ENCODE data around the gene BCLAF3. TPM values are rescaled to one million over a fixed set of nuclear protein-coding genes. Genes with fewer than 3 reads are reported as not detected.

The BCLAF3 gene
- total RNA-seq, 2 experiments from 2014 or later, result 8.0 to 8.9 TPM

- DNase-seq (no peak), ATAC-seq (ENCODE audit: low read depth) (no peak)
- Mint-ChIP-seq H3K27me3 (no peaks in the 10 kb centered on the region), H3K27ac (no peak overlapping the region), H3K4me1 (no peaks in the 10 kb centered on the region), H3K36me3 (peaks cover 6% of the 10 kb centered on the region), H3K4me3 (no peak overlapping the region), H3K9me3 (no peaks in the 10 kb centered on the region)
- POLR2A ChIA-PET, result no interaction called here
Observed at GRCh38 chrX:19956923-19957322, 33.9 kb downstream of the BCLAF3 start.

- POLR2A ChIA-PET, result no interaction called here
- Mint-ChIP-seq H3K4me1 (no peaks in the 10 kb centered on the region), H3K9me3 (no peaks in the 10 kb centered on the region), H3K36me3 (peaks cover 6% of the 10 kb centered on the region), H3K27ac (no peak overlapping the region), H3K4me3 (no peak overlapping the region), H3K27me3 (no peaks in the 10 kb centered on the region)
- ATAC-seq (ENCODE audit: low read depth), result no peak
- no peak for DNase-seq
Observed at GRCh38 chrX:19956306-19956705, 34.6 kb downstream of the BCLAF3 start.

DNA sequence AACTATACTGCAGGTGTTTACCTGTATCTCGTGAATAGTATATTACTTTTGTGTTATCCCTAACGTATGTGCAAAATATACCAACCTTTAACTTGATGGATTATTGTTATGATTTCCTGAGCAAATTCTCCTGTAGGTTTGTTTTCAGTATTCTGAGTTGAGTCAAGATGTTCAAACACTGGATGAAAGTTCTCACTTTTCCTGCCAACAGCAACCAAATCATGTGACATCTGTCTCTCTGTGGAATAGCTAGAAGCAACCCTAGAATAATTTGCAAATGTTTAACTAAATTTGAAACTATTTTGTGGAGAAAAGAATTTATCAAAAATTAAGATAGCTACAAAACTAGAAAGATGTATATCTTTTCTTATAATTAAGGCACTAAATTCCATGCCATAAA lies 35.6 kb downstream of the BCLAF3 start:
- Mint-ChIP-seq H3K4me1 (no peaks in the 10 kb centered on the region), H3K27me3 (no peaks in the 10 kb centered on the region), H3K9me3 (no peaks in the 10 kb centered on the region), H3K27ac (no peak overlapping the region), H3K36me3 (peaks cover 8% of the 10 kb centered on the region), H3K4me3 (no peak overlapping the region)
- POLR2A ChIA-PET, result no interaction called here
- DNase-seq (no peak), ATAC-seq (ENCODE audit: low read depth) (no peak)

- no peaks in the 10 kb centered on the region for H3K4me1 Mint-ChIP-seq
- no peak overlapping the region for H3K4me3 Mint-ChIP-seq
- ATAC-seq (ENCODE audit: low read depth) (no peak), DNase-seq (no peak)
- no peaks in the 10 kb centered on the region for H3K9me3 Mint-ChIP-seq
- peaks cover 8% of the 10 kb centered on the region for H3K36me3 Mint-ChIP-seq
- POLR2A ChIA-PET, result no interaction called here
- H3K27ac Mint-ChIP-seq, result no peak overlapping the region
- no peaks in the 10 kb centered on the region for H3K27me3 Mint-ChIP-seq
Observed at GRCh38 chrX:19954335-19955096, 36.3 kb downstream of the BCLAF3 start.

DNA sequence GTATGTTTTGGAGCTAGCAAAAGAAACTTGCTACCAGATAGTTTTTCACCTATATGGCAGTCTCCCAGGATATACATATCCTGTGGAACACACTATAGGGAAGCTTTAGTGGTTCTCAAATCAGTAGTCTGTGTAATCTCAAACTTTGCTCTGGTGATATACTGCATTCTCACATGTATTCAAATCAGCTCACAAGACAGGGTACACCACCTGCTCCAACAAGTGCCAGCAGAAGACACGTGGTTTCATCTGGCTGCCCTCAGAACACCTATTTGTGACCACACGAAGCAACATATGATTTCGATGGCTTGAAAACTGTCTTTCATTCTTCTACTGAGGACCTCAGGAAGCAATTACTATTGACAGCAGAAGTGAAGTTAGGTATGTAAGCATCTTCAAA lies 37.7 kb downstream of the BCLAF3 start:
- no peak for ATAC-seq (ENCODE audit: low read depth)
- no peaks in the 10 kb centered on the region for H3K4me1 Mint-ChIP-seq
- H3K4me3 Mint-ChIP-seq, result no peak overlapping the region
- DNase-seq, result no peak
- peaks cover 8% of the 10 kb centered on the region for H3K36me3 Mint-ChIP-seq
- H3K9me3 Mint-ChIP-seq, result no peaks in the 10 kb centered on the region
- no peaks in the 10 kb centered on the region for H3K27me3 Mint-ChIP-seq
- H3K27ac Mint-ChIP-seq, result no peak overlapping the region
- POLR2A ChIA-PET, result interaction anchor here (0.5 to 0.8 kb wide), 2 partner anchors 11 to 421 kb away, joined by 3 to 5 read pairs; no protein-coding TSS in a partner anchor

GRCh38 chrX:19949340-19949739 lies 41.5 kb downstream of the BCLAF3 start:
- H3K4me3 Mint-ChIP-seq, result no peak overlapping the region

DNA sequence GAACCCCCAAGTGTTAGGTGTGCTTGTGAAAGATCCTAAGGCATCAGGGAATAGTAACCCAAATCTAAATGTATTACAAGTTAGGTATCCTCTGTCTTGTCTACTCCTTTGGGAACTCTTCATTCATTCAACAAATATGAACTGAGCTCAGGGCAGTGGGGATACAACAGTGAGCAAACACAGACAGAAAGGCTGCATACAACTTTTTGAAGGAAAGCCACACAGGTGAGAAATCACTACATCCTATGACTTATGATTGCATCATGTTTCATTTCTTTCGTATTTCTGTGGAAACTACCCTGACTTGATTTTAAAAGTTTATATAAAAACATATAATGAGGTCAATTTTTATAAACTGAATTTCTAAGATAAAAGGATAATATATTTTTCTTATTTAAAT lies 43.2 kb downstream of the BCLAF3 start:
- H3K4me1 Mint-ChIP-seq, result no peaks in the 10 kb centered on the region
- DNase-seq, result no peak
- peaks cover 15% of the 10 kb centered on the region for H3K36me3 Mint-ChIP-seq
- peaks cover 2% of the 10 kb centered on the region for H3K9me3 Mint-ChIP-seq
- H3K27ac Mint-ChIP-seq, result no peak overlapping the region
- ATAC-seq (ENCODE audit: low read depth), result no peak
- no peaks in the 10 kb centered on the region for H3K27me3 Mint-ChIP-seq
- POLR2A ChIA-PET, result no interaction called here
- no peak overlapping the region for H3K4me3 Mint-ChIP-seq

More at GRCh38 chrX:19949340-19949739, 41.5 kb downstream of the BCLAF3 start:
- DNase-seq (no peak), ATAC-seq (ENCODE audit: low read depth) (no peak)
- Mint-ChIP-seq H3K36me3 (peaks cover 16% of the 10 kb centered on the region), H3K27ac (no peak overlapping the region), H3K27me3 (no peaks in the 10 kb centered on the region), H3K9me3 (peaks cover 2% of the 10 kb centered on the region), H3K4me1 (no peaks in the 10 kb centered on the region)
- POLR2A ChIA-PET, result no interaction called here

Small RNAs within 50 kb of the gene (microRNA-seq; reads per million reads assigned to microRNA genes)
- not detected for gene MIR23C

Other genes starting within 250 kb of the BCLAF3 start
- gene SH3KBP1, start 103.5 kb downstream of the BCLAF3 start, total RNA-seq, result 100 to 1,000 TPM; 108 TPM
- under 1 TPM; 0.17 to 0.30 TPM for gene MAP7D2, start 125.8 kb upstream of the BCLAF3 start, total RNA-seq
- gene EIF1AX, start 150.8 kb upstream of the BCLAF3 start, total RNA-seq, result 10 to 100 TPM; 63.9 to 66.0 TPM